Measurements from ENCODE around the gene TBC1D22B.

DNA sequence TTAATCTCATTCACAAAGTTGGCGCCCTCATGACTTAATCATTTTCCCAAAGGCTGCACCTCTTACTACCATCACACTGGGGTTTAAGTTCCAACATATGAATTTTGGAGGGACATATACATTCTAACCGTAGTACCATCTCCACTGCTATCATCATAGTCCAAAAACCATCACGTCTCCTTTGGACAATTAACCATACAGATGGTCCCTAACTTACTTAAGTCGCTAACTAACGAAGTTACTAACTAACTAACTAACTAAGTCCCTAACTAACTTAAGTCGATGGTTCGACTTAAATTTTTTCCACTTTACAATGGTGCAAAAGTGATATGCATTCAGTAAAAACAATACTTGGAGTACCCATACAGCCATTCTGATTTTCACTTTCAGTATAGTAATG lies 24.0 kb upstream of the TBC1D22B start:
- TF ChIP-seq, protein P1, sequence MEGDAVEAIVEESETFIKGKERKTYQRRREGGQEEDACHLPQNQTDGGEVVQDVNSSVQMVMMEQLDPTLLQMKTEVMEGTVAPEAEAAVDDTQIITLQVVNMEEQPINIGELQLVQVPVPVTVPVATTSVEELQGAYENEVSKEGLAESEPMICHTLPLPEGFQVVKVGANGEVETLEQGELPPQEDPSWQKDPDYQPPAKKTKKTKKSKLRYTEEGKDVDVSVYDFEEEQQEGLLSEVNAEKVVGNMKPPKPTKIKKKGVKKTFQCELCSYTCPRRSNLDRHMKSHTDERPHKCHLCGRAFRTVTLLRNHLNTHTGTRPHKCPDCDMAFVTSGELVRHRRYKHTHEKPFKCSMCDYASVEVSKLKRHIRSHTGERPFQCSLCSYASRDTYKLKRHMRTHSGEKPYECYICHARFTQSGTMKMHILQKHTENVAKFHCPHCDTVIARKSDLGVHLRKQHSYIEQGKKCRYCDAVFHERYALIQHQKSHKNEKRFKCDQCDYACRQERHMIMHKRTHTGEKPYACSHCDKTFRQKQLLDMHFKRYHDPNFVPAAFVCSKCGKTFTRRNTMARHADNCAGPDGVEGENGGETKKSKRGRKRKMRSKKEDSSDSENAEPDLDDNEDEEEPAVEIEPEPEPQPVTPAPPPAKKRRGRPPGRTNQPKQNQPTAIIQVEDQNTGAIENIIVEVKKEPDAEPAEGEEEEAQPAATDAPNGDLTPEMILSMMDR (IDR thresholded peaks at IDR 0.05), result no peak
- TF ChIP-seq POLR2A (IDR thresholded peaks at IDR 0.05), result no peak
